Psoas muscle (tissue), 8 donors: ENCODE results near the gene CHRD. TPM values are rescaled to one million over a fixed set of nuclear protein-coding genes. Genes with fewer than 3 reads are reported as not detected.

ENCODE experiments used
- ATAC-seq, 4 donors: fragments of 200-7000 bp; cut with Tn5 transposase; one replicate each; pipeline ENCODE4 v1.9.1; 2020; ENCODE audit warnings: moderate library complexity in 3 of 4, mild to moderate bottlenecking in 2 of 4
- DNase-seq, 2 donors: peaks; one replicate each; pipeline ENCODE4 v3.0.0-alpha.2; 2020
- H3K27ac ChIP-seq: fragments of 200-600 bp; one replicate; pipeline ENCODE4 v1.8.0; 2022
- H3K27me3 ChIP-seq, 3 donors: fragments of 200-600 bp in 1 of 3; one replicate each; pipeline versions ENCODE4 v1.6.1 to v1.8.0; 2013 to 2022; ENCODE audit warnings: low read length in 2 of 3, mild to moderate bottlenecking in 2 of 3, moderate library complexity in 1 of 3; ENCODE audit not compliant: insufficient read depth in 3 of 3
- H3K36me3 ChIP-seq, 2 donors: fragments of 200-600 bp in 1 of 2; one replicate each; pipeline versions ENCODE4 v1.6.1 to v1.8.0; 2013 to 2022; ENCODE audit warnings: low read depth in 1 of 2, mild to moderate bottlenecking in 1 of 2, moderate library complexity in 1 of 2; ENCODE audit not compliant: insufficient read depth in 1 of 2
- H3K4me1 ChIP-seq: fragments of 200-600 bp; one replicate; pipeline ENCODE4 v1.8.0; 2022
- H3K4me3 ChIP-seq: fragments of 200-600 bp; one replicate; pipeline ENCODE4 v1.8.0; 2022; ENCODE audit warnings: mild to moderate bottlenecking
- H3K9me3 ChIP-seq: fragments of 200-600 bp; one replicate; pipeline ENCODE4 v1.8.0; 2022
- CTCF ChIP-seq: fragments of 200-600 bp; IDR thresholded peaks from one replicate; pipeline ENCODE4 v1.8.0; 2022; ENCODE audit warnings: antibody characterized with exemption
- WGBS, 3 donors: extraction: QIAGEN DNeasy Blood & Tissue Kit; methylation state at CpG; one replicate each; pipeline versions ENCODE4 v1.1.6 to v1.1.7; 2013; 5-methylcytosine and 5-hydroxymethylcytosine counted together
- intact Hi-C, 2 donors: fragments of 100-400 bp; cut with DNase I; formaldehyde crosslinking; loops; one replicate each; pipeline versions ENCODE4 v1.11.0 to v1.14.2; 2022
- polyA plus RNA-seq, 3 donors: library from polyadenylated mRNA; stranded (reverse); fragments of 200-250 nt; gene quantifications; one replicate each; pipeline ENCODE4 v1.2.3, GENCODE V29; 2013
- total RNA-seq, 4 donors: library from RNA; stranded (reverse); fragmentation: NEBNext Ultra II Directional in 2 of 4; extraction: Animal tissue kit (Norgen Biotek cat#: 25700) in 2 of 4; gene quantifications; one replicate each; pipeline versions ENCODE4 v1.2.1 to v1.2.4, GENCODE V29; 2021 to 2023
- donor health status: healthy with polysubstance abuse.
- donor health status: DM: no; HTN: no; CAD: no; lungs with moderate emphysema.
- donor health status: Bipolar disorder and iron deficiency.
- donor health status: healthy.
- donor health status: DM: yes; HTN: yes; CAD: no.
- donor health status: DM: no; HTN: no; CAD: no.
- donor health status: DM: no; HTN: no; CAD: no.
- donor health status: DM: yes; HTN: yes; CAD: no.

CHRD gene
- total and polyA plus RNA-seq, 7 donors, result 2.5 to 10.5 (median 5.2) TPM

GRCh38 chr3:184341925-184342324 is 37.9 kb upstream of the CHRD start:
- ATAC-seq (no peak), DNase-seq (peak in 1 of 2 donors; percentile 30)
- intact Hi-C loops, result loop anchor here in 1 of 2 donors (5.0 kb wide), 1 partner anchor 40 kb away; no protein-coding TSS in a partner anchor
- 89 to 94% (median 92%) methylated on average over 7 of the region's 7 CpGs for WGBS, 3 donors
- H3K27me3 ChIP-seq, result no peaks in the 10 kb centered on the region
- TF ChIP-seq CTCF, result no peak
- H3K4me3 ChIP-seq, result no peak overlapping the region
- H3K27ac ChIP-seq, result no peak overlapping the region
- peaks cover 2 to 33% of the 10 kb centered on the region in 2 donors for H3K36me3 ChIP-seq
- H3K4me1 ChIP-seq, result peaks cover 42% of the 10 kb centered on the region
- no peaks in the 10 kb centered on the region for H3K9me3 ChIP-seq

- Histone ChIP-seq H3K27ac (no peak overlapping the region), H3K4me3 (no peak overlapping the region), H3K36me3 (peaks cover 2 to 33% of the 10 kb centered on the region in 2 donors), H3K9me3 (no peaks in the 10 kb centered on the region), H3K4me1 (peaks cover 28% of the 10 kb centered on the region), H3K27me3 (no peaks in the 10 kb centered on the region)
- DNase-seq (no peak), ATAC-seq (no peak)
- WGBS, 3 donors, result 51 to 56% (median 55%) methylated on average over 5 of the region's 5 CpGs
- intact Hi-C loops, result loop anchor here in 1 of 2 donors (5.0 kb wide), 1 partner anchor 41 kb away; no protein-coding TSS in a partner anchor
- no peak for TF ChIP-seq CTCF
Observed at GRCh38 chr3:184343200-184343876, 36.5 kb upstream of the CHRD start.

- TF ChIP-seq CTCF, result no peak
- 66 to 80% (median 72%) methylated on average over 24 of the region's 24 CpGs for WGBS, 3 donors
- Histone ChIP-seq H3K4me3 (no peak overlapping the region), H3K9me3 (no peaks in the 10 kb centered on the region), H3K27me3 (no peaks in the 10 kb centered on the region), H3K4me1 (peaks cover 14% of the 10 kb centered on the region), H3K27ac (no peak overlapping the region), H3K36me3 (peaks cover 2 to 33% of the 10 kb centered on the region in 2 donors)
- intact Hi-C loops, result loop anchor here in 1 of 2 donors (5.0 kb wide), 1 partner anchor 42 kb away; no protein-coding TSS in a partner anchor
- no peak for ATAC-seq
- DNase-seq, result peak in 1 of 2 donors; percentile 39
Observed at GRCh38 chr3:184344579-184345316, 35.1 kb upstream of the CHRD start.

- DNase-seq (peak; percentile 76 to 91), ATAC-seq (peak; percentile 92 to 97 (median 95))
- Histone ChIP-seq H3K4me1 (peaks cover 11% of the 10 kb centered on the region), H3K4me3 (no peak overlapping the region), H3K9me3 (no peaks in the 10 kb centered on the region), H3K36me3 (peaks cover 2 to 33% of the 10 kb centered on the region in 2 donors), H3K27me3 (no peaks in the 10 kb centered on the region), H3K27ac (peak overlapping the region; percentile 56)
- peak; percentile 58 for TF ChIP-seq CTCF
- intact Hi-C loops, result no loop called here
- 33 to 46% (median 37%) methylated on average over 14 of the region's 14 CpGs for WGBS, 3 donors
Observed at GRCh38 chr3:184345317-184346144, 34.3 kb upstream of the CHRD start.
